Measurements from ENCODE around the gene GALNT14. TPM values are rescaled to one million over a fixed set of nuclear protein-coding genes. Genes with fewer than 3 reads are reported as not detected.

GALNT14 gene
- polyA plus RNA-seq, 1 experiment = 0.07 TPM

DNA sequence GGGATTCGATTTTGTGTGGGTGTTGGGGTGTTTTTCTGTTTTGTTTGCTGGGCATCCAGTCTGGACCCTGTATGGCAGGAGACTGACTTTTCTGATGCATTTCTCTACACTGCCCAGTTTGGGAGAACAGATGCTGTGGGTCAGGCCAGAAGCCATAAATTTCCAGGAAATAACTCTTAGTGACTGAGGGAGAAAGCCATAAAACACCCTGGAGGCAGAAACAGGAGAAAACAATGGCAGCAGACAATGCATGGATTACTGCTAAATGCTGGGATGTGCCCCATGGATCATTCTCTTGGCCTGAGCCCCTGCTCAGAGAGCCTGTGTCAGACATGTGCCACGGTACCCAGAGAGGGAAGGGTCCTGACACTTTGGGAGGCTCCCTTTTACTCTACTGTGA lies 197.4 kb downstream of the GALNT14 start:
- CTCF ChIA-PET = no interaction called here
- POLR2A ChIA-PET = no interaction called here

GRCh38 chr2:30939364-30939763 lies 198.9 kb downstream of the GALNT14 start:
- no peak for DNase-seq (ENCODE audit: low read depth, low spot score)
- Histone ChIP-seq H3K27me3 (ENCODE audit: control insufficient read depth, insufficient read depth, low read length) (no peaks in the 10 kb centered on the region), H3K4me3 (ENCODE audit: low read depth, low read length) (no peak overlapping the region), H3K27ac (ENCODE audit: low read depth, low read length) (no peak overlapping the region), H3K9me3 (ENCODE audit: control insufficient read depth, insufficient read depth, low read length) (no peaks in the 10 kb centered on the region)
- ChIA-PET CTCF (no interaction called here), POLR2A (no interaction called here)
- no peak for TF ChIP-seq CTCF (IDR thresholded peaks at IDR 0.05; ENCODE audit: low read depth, low read length)

More for the DNA sequence above, 197.4 kb downstream of the GALNT14 start:
- no peak for TF ChIP-seq CTCF (IDR thresholded peaks at IDR 0.05; ENCODE audit: low read depth, low read length)
- no peaks in the 10 kb centered on the region for H3K9me3 ChIP-seq (ENCODE audit: control insufficient read depth, insufficient read depth, low read length)
- H3K27ac ChIP-seq (ENCODE audit: low read depth, low read length) = no peak overlapping the region
- no peak overlapping the region for H3K4me3 ChIP-seq (ENCODE audit: low read depth, low read length)
- no peak for DNase-seq (ENCODE audit: low read depth, low spot score)
- H3K27me3 ChIP-seq (ENCODE audit: control insufficient read depth, insufficient read depth, low read length) = no peaks in the 10 kb centered on the region

- no peaks in the 10 kb centered on the region for H3K9me3 ChIP-seq (ENCODE audit: control insufficient read depth, insufficient read depth, low read length)
- H3K4me3 ChIP-seq (ENCODE audit: low read depth, low read length) = no peak overlapping the region
- DNase-seq (ENCODE audit: low read depth, low spot score) = no peak
- no peak overlapping the region for H3K27ac ChIP-seq (ENCODE audit: low read depth, low read length)
- CTCF ChIA-PET = no interaction called here
- POLR2A ChIA-PET = no interaction called here
- no peak for TF ChIP-seq CTCF (IDR thresholded peaks at IDR 0.05; ENCODE audit: low read depth, low read length)
- H3K27me3 ChIP-seq (ENCODE audit: control insufficient read depth, insufficient read depth, low read length) = no peaks in the 10 kb centered on the region
Observed at GRCh38 chr2:30938196-30938595, 200.0 kb downstream of the GALNT14 start.

DNA sequence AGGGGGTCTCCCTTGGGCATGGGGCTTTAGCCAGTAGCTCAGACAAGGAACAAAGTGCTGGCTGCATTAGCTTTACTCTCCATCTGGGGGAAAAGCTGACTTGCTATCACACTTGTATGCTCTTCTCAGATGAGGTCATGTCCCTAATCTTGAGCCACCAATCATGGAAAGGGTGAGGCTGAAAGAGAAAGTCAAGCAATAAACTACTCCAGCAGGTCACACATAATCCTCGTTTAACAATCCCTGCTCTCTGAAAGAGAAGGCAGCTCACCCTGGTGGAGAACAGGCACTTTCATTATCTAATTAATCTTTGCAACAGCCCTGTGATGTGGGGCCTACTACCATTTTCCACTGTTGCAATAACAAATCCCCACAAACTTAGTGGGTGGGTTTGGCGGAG lies 201.3 kb downstream of the GALNT14 start:
- Histone ChIP-seq H3K9me3 (ENCODE audit: control insufficient read depth, insufficient read depth, low read length) (no peaks in the 10 kb centered on the region), H3K27me3 (ENCODE audit: control insufficient read depth, insufficient read depth, low read length) (no peaks in the 10 kb centered on the region), H3K4me3 (ENCODE audit: low read depth, low read length) (no peak overlapping the region), H3K27ac (ENCODE audit: low read depth, low read length) (no peak overlapping the region)
- no peak for TF ChIP-seq CTCF (IDR thresholded peaks at IDR 0.05; ENCODE audit: low read depth, low read length)
- no peak for DNase-seq (ENCODE audit: low read depth, low spot score)
- ChIA-PET POLR2A (no interaction called here), CTCF (no interaction called here)

DNA sequence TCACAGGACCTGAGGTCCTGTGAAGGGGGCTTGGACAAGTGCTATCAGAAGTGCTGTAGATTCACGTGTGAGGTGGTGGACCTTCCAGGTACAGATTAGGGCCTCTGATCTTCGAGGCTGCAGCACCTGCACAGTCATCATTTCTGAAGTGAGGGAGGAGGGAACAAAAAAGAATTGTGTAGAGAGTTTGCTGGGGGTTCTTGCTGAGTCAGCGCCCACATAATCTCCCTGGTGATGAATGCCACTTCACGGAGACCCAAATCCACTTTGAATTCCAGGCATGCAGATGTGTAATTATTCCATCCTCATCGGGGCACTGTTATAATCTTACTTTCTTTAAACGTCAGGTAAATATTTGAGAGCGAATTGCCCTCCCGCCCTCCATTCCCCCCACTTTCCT lies 202.4 kb downstream of the GALNT14 start:
- POLR2A ChIA-PET = no interaction called here
- no peak for DNase-seq (ENCODE audit: low read depth, low spot score)
- CTCF ChIA-PET = no interaction called here
- Histone ChIP-seq H3K9me3 (ENCODE audit: control insufficient read depth, insufficient read depth, low read length) (no peaks in the 10 kb centered on the region), H3K27me3 (ENCODE audit: control insufficient read depth, insufficient read depth, low read length) (no peaks in the 10 kb centered on the region), H3K27ac (ENCODE audit: low read depth, low read length) (no peak overlapping the region), H3K4me3 (ENCODE audit: low read depth, low read length) (no peak overlapping the region)
- no peak for TF ChIP-seq CTCF (IDR thresholded peaks at IDR 0.05; ENCODE audit: low read depth, low read length)
